Transverse colon (tissue), 4 donors: ENCODE data around the gene PRICKLE1. TPM values are rescaled to one million over a fixed set of nuclear protein-coding genes. Genes with fewer than 3 reads are reported as not detected.

ENCODE experiments used
- DNase-seq: peaks from one replicate; pipeline ENCODE4 v3.0.0-alpha.2; 2019
- H3K27ac ChIP-seq, 4 donors: fragments of 200-600 bp; sonication (generic); 2 replicates each; pipeline ENCODE4 v1.5.1; 2016 to 2018; ENCODE audit warnings: inconsistent platforms in 4 of 4
- H3K27me3 ChIP-seq: fragments of 200-600 bp; sonication (generic); 2 replicates; pipeline ENCODE4 v1.5.1; 2017; ENCODE audit warnings: inconsistent platforms
- H3K36me3 ChIP-seq, 4 donors: fragments of 200-600 bp; sonication (generic); 2 replicates each; pipeline ENCODE4 v1.5.1; 2017 to 2019; ENCODE audit warnings: inconsistent platforms in 4 of 4
- H3K4me1 ChIP-seq, 4 donors: fragments of 200-600 bp; sonication (generic); 2 replicates each; pipeline ENCODE4 v1.5.1; 2017 to 2020; ENCODE audit warnings: inconsistent platforms in 4 of 4
- H3K4me3 ChIP-seq, 4 donors: fragments of 200-600 bp; sonication (generic); 1 replicate in 1 of 4; 2 replicates in 3 of 4; pipeline versions ENCODE4 v1.5.1 to v1.6.1; 2017 to 2019; ENCODE audit warnings: inconsistent platforms in 4 of 4
- H3K9me3 ChIP-seq, 2 donors: fragments of 200-600 bp; sonication (generic); 2 replicates each; pipeline ENCODE4 v1.5.1; 2017 to 2019; ENCODE audit warnings: inconsistent platforms in 2 of 2
- EP300 ChIP-seq: sonication (generic); formaldehyde crosslinking; IDR thresholded peaks from one replicate; pipeline ENCODE4 v1.6.1; 2017; ENCODE audit warnings: antibody characterized with exemption, low read depth
- POLR2A ChIP-seq: fragments of 450-650 bp; IDR thresholded peaks from one replicate; pipeline ENCODE4 v1.6.1; 2016; ENCODE audit warnings: antibody characterized with exemption, mild to moderate bottlenecking, moderate library complexity
- POLR2AphosphoS5 ChIP-seq, 3 donors: sonication (generic); formaldehyde crosslinking; IDR thresholded peaks; one replicate each; pipeline ENCODE4 v1.6.1; 2016; ENCODE audit warnings: antibody characterized with exemption in 3 of 3
- WGBS, 2 donors: methylation state at CpG; one replicate each; pipeline ENCODE4 v1.1.5; 2018; ENCODE audit warnings: low coverage in 1 of 2; 5-methylcytosine and 5-hydroxymethylcytosine counted together
- in situ Hi-C, 4 donors: fragments of 200-750 bp; cut with MboI; loops; one replicate each; pipeline versions ENCODE4 v1.15.0 to v1.15.1; 2017; ENCODE audit warnings: low sequenced_read_pairs in 3 of 4, low pct_ligation_motif_present in 1 of 4, low pct_unique_long_range_greater_than_20kb in 1 of 4
- intact Hi-C: fragments of 100-400 bp; cut with DNase I; formaldehyde crosslinking; loops from one replicate; pipeline ENCODE4 v1.15.1; 2023; ENCODE audit warnings: low total_unique reads
- small RNA-seq, 4 donors: library from RNA; depleted of rRNA; stranded (forward); fragments of <200 nt; gene quantifications; one replicate each; pipeline ENCODE3, GENCODE V24; 2016
- total RNA-seq, 4 donors: library from RNA; depleted of rRNA; stranded (reverse); fragments of >200 nt; gene quantifications; one replicate each; pipeline ENCODE4 v1.1.0, GENCODE V29; 2016

The PRICKLE1 gene
- total RNA-seq, 4 donors from 2014 or later, result 1.2 to 6.4 (median 2.8) TPM

DNA sequence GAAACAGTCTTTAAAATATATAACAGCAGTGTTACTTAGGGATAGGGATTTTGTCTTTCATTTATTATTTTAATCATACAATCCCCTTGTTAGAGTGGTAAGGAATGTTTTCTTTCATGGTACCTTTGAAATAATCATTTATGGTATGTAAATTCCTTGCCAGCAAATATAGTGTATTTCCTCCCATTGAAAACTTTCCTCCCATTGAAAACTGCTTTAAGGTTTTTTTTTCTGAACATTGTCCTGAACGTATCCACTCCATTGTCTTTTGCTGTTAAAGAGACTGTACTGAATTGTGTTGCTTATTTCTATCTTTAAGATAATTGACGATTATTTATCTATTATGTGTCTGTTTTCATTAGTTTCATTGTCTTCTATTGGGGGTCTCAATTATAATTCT lies 180.1 kb downstream of the PRICKLE1 start:
- Histone ChIP-seq H3K4me3 (no peak overlapping the region), H3K9me3 (no peaks in the 10 kb centered on the region), H3K27me3 (no peaks in the 10 kb centered on the region), H3K36me3 (peaks cover 0 to 5% (median 0%) of the 10 kb centered on the region in 4 donors), H3K27ac (no peak overlapping the region), H3K4me1 (no peaks in the 10 kb centered on the region)
- TF ChIP-seq POLR2A (no peak), POLR2AphosphoS5 (IDR thresholded peaks at IDR 0.05) (no peak), EP300 (no peak)
- in situ Hi-C loops (no loop called here), intact Hi-C loops (no loop called here)
- no peak for DNase-seq
- 80 to 89% methylated on average over 2 of the region's 2 CpGs for WGBS, 2 donors

DNA sequence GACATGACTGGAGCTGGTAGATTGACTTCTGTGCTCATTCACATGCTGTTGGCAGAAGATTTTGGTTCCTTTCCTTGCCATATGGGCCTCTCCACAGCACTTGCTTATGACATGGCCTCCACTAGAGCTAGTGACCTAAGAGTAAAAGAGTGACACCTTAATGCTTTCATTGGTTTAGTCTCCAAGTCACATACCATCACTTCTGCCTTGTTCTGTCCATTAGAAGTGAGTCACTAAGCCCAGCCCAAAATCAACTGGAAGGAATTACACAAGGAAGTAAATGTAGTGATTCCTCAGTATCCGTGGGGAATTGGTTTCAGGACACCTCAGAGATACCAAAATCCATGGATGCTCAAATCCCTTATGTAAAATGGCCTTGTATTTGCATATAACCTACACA lies 182.2 kb downstream of the PRICKLE1 start:
- intact Hi-C loops, result no loop called here
- Histone ChIP-seq H3K36me3 (peaks cover 0 to 5% (median 1%) of the 10 kb centered on the region in 4 donors), H3K27me3 (no peaks in the 10 kb centered on the region), H3K9me3 (no peaks in the 10 kb centered on the region), H3K4me3 (no peak overlapping the region), H3K27ac (no peak overlapping the region), H3K4me1 (no peaks in the 10 kb centered on the region)
- WGBS, 2 donors, result 97 to 100% methylated on average over 1 of the region's 1 CpG
- TF ChIP-seq EP300, result no peak
- no peak for TF ChIP-seq POLR2AphosphoS5 (IDR thresholded peaks at IDR 0.05)
- in situ Hi-C loops, result no loop called here
- no peak for DNase-seq

Small RNA genes lying within 50 kb of the gene (small RNA-seq; reads per million reads assigned to genes)
- gene AC079600.1 (0 reads per million in 4 donors), gene AC079600.2 (0 reads per million in 4 donors), gene RF00019 (0 reads per million in 4 donors)
